Tibial nerve (tissue), 4 donors: ENCODE measurements around the gene KCNMA1. TPM values are rescaled to one million over a fixed set of nuclear protein-coding genes. Genes with fewer than 3 reads are reported as not detected.
A peak's percentile ranks its signal among the peaks of the same experiment; 100 is the strongest.

Experiments
- DNase-seq, 2 donors: peaks; one replicate each; pipeline ENCODE4 v3.0.0-alpha.2; 2019; ENCODE audit warnings: low spot score in 2 of 2
- H3K27ac ChIP-seq, 4 donors: fragments of 200-600 bp; sonication (generic) in 3 of 4; one replicate each; pipeline ENCODE4 v1.5.1; 2017 to 2019; ENCODE audit warnings: mild to moderate bottlenecking in 1 of 4
- H3K27me3 ChIP-seq, 2 donors: fragments of 200-600 bp; sonication (generic) in 1 of 2; one replicate each; pipeline versions ENCODE4 v1.5.1 to v1.6.0; 2017 to 2019
- H3K36me3 ChIP-seq, 3 donors: fragments of 200-600 bp; sonication (generic); one replicate each; pipeline ENCODE4 v1.5.1; 2018 to 2019
- H3K4me1 ChIP-seq, 4 donors: fragments of 200-600 bp; sonication (generic) in 3 of 4; one replicate each; pipeline ENCODE4 v1.5.1; 2017 to 2019
- H3K4me3 ChIP-seq, 4 donors: fragments of 200-600 bp; sonication (generic) in 3 of 4; one replicate each; pipeline ENCODE4 v1.5.1; 2017 to 2019; ENCODE audit warnings: mild to moderate bottlenecking in 1 of 4, moderate library complexity in 1 of 4
- H3K9me3 ChIP-seq, 4 donors: fragments of 200-600 bp; sonication (generic) in 3 of 4; one replicate each; pipeline ENCODE4 v1.5.1; 2017 to 2019
- CTCF ChIP-seq, 5 experiments: fragments of 200-600 bp in 3 of 5; fragments of 450-650 bp in 2 of 5; sonication (generic) in 3 of 5; IDR thresholded peaks; one replicate each; pipeline ENCODE4 v1.5.1; 2016 to 2019; ENCODE audit warnings: antibody characterized with exemption in 5 of 5, mild to moderate bottlenecking in 3 of 5, moderate library complexity in 2 of 5
- EP300 ChIP-seq, 2 donors: sonication (generic); formaldehyde crosslinking; IDR thresholded peaks; one replicate each; pipeline ENCODE4 v1.6.1; 2017; ENCODE audit warnings: antibody characterized with exemption in 2 of 2, mild to moderate bottlenecking in 1 of 2
- POLR2A ChIP-seq, 2 donors: fragments of 450-650 bp; IDR thresholded peaks; one replicate each; pipeline ENCODE4 v1.6.1; 2017; ENCODE audit warnings: antibody characterized with exemption in 2 of 2, mild to moderate bottlenecking in 2 of 2, moderate library complexity in 2 of 2
- WGBS, 2 donors: methylation state at CpG; one replicate each; pipeline ENCODE4 v1.1.5; 2018; 5-methylcytosine and 5-hydroxymethylcytosine counted together
- total RNA-seq, 4 donors: library from RNA; depleted of rRNA; stranded (reverse); fragments of >200 nt; gene quantifications; one replicate each; pipeline ENCODE4 v1.1.0, GENCODE V29; 2016

The KCNMA1 gene
- total RNA-seq, 4 donors from 2014 or later, result 10.2 to 19.9 (median 13.7) TPM

DNA sequence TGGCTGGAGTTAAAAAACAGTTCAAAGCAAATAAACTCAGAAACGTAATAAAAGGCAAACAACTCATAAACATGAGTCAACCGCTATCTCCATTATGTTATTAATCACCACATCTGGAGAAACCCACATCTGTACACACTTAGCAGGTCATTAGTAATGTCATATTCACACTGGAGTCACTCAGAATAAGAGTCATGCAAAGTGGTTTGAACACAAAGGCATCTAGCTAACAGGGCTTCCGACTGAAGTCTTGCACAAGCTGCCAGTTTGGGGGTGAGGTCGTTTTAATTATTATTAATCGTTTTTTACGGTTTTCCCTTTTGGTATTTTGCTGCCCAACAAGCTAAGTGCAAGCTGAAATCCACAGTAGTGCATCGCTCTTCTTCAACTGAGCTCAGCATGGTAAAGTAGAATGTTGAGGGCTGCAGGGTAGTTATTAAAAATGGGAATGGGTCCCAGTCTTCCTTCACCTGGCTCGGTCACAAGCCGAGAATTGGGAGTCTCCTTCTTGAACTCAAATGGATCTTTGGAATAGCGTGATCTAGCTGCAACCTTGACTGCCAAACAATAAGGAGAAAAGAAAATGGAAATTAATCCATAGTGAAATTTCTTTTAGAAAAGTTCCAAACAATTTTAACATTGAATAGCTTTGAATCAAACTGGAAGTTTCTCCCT lies 663.5 kb downstream of the KCNMA1 start:
- TF ChIP-seq EP300 (IDR thresholded peaks at IDR 0.05) (no peak), CTCF (IDR thresholded peaks at IDR 0.05) (no peak)
- H3K36me3 ChIP-seq, result no peaks in the 10 kb centered on the region
- H3K4me3 ChIP-seq, result no peak overlapping the region
- H3K9me3 ChIP-seq, result no peaks in the 10 kb centered on the region
- no peak for DNase-seq
- 64 to 65% methylated on average over 10 of the region's 10 CpGs for WGBS, 2 donors
- peaks cover 0 to 8% (median 0%) of the 10 kb centered on the region in 4 donors for H3K4me1 ChIP-seq
- H3K27me3 ChIP-seq, result no peaks in the 10 kb centered on the region
- peak overlapping the region in 2 of 4 donors; percentile 30 to 34 for H3K27ac ChIP-seq

GRCh38 chr10:76973091-76974016 lies 664.3 kb downstream of the KCNMA1 start:
- peaks cover 0 to 8% (median 0%) of the 10 kb centered on the region in 4 donors for H3K4me1 ChIP-seq

DNA sequence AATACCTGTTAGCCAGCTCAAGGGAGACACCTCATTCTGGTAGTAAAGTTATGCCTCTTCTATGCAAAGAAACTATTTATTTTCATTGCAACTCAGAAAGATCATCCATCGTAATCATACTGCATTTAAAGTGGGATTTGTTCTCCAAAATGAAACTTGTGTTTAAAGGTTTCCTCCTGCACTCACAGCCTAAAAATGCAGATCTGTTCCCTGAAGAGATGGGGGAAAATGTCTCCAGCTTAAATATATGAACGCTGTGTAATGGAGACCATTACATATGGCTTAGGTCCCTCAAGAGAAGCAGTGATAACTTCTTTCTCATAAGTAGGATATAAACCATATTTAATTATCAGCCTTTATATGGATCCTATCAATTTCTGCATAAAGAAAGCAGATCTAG lies 665.1 kb downstream of the KCNMA1 start:
- no peak for DNase-seq
- no peaks in the 10 kb centered on the region for H3K9me3 ChIP-seq
- H3K4me3 ChIP-seq, result no peak overlapping the region
- no peaks in the 10 kb centered on the region for H3K36me3 ChIP-seq
- WGBS, 2 donors, result 80 to 86% methylated on average over 2 of the region's 2 CpGs
- peaks cover 0 to 8% (median 0%) of the 10 kb centered on the region in 4 donors for H3K4me1 ChIP-seq
- H3K27me3 ChIP-seq, result no peaks in the 10 kb centered on the region
- TF ChIP-seq CTCF (IDR thresholded peaks at IDR 0.05), result no peak
- TF ChIP-seq EP300 (IDR thresholded peaks at IDR 0.05), result no peak
- no peak for TF ChIP-seq POLR2A (IDR thresholded peaks at IDR 0.05)
- no peak overlapping the region for H3K27ac ChIP-seq

More at GRCh38 chr10:76973091-76974016, 664.3 kb downstream of the KCNMA1 start:
- H3K27ac ChIP-seq, result peak overlapping the region in 2 of 4 donors; percentile 30 to 34
- DNase-seq, result no peak
- H3K9me3 ChIP-seq, result no peaks in the 10 kb centered on the region
- H3K4me3 ChIP-seq, result no peak overlapping the region
- no peaks in the 10 kb centered on the region for H3K27me3 ChIP-seq
- no peaks in the 10 kb centered on the region for H3K36me3 ChIP-seq
- 63 to 66% methylated on average over 10 of the region's 10 CpGs for WGBS, 2 donors
- TF ChIP-seq POLR2A (IDR thresholded peaks at IDR 0.05) (no peak), EP300 (IDR thresholded peaks at IDR 0.05) (no peak), CTCF (IDR thresholded peaks at IDR 0.05) (no peak)

DNA sequence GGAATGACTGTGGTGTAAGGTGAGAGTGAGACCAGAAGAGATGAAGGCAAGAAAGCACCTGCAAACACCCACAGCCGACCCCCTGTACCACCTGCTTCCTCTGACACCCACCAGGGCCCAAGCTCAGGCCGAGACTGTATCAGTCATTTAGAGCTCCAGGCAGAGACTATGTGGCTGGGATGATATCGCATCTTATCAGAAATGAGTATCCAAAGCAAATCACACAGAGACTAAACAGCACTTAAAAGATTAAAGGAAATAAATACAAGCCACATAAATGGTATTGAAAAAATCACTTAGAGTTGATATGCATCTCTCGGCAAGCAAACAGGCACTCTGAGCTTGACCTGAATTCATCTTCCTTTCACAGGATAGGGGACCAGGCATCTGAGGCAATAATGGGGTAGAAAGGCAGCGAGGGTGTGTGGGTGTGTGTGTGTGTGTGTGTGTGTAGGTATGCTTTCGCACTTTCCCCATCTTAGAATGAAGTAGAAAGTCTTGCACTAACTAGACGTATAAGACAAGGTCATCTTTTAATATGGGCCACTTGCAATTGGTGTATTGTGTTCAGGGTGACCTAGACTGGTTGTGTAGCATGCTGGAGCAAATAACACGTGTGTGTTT lies 665.9 kb downstream of the KCNMA1 start:
- 88 to 91% methylated on average over 8 of the region's 8 CpGs for WGBS, 2 donors
- H3K36me3 ChIP-seq, result no peaks in the 10 kb centered on the region
- no peak for DNase-seq
- H3K9me3 ChIP-seq, result no peaks in the 10 kb centered on the region
- H3K27me3 ChIP-seq, result no peaks in the 10 kb centered on the region
- H3K27ac ChIP-seq, result no peak overlapping the region
- H3K4me1 ChIP-seq, result peaks cover 0 to 8% (median 0%) of the 10 kb centered on the region in 4 donors
- no peak overlapping the region for H3K4me3 ChIP-seq
- TF ChIP-seq POLR2A (IDR thresholded peaks at IDR 0.05), result no peak
- no peak for TF ChIP-seq CTCF (IDR thresholded peaks at IDR 0.05)
- TF ChIP-seq EP300 (IDR thresholded peaks at IDR 0.05), result no peak
